Muscle of leg (tissue), 11 donors: Measurements from ENCODE around the gene SOX10. TPM values are rescaled to one million over a fixed set of nuclear protein-coding genes. Genes with fewer than 3 reads are reported as not detected.
"Not testable (repeated sequence)": the region's sequence is repeated elsewhere in the genome, so short reads cannot be mapped to it uniquely, and the experiment has no call there.

ENCODE experiments used
- DNase-seq: peaks from one replicate; pipeline ENCODE4 v3.0.0; 2013
- H3K27ac ChIP-seq: one replicate; pipeline ENCODE4 v1.5.1; 2013; ENCODE audit warnings: mild to moderate bottlenecking, low read length, control low read depth
- H3K27me3 ChIP-seq: one replicate; pipeline ENCODE4 v1.6.1; 2013; ENCODE audit warnings: low read length; ENCODE audit not compliant: control insufficient read depth, insufficient read depth
- H3K36me3 ChIP-seq: one replicate; pipeline ENCODE4 v1.6.1; 2013; ENCODE audit warnings: low read length; ENCODE audit not compliant: control insufficient read depth, insufficient read depth
- H3K4me1 ChIP-seq: one replicate; pipeline ENCODE4 v1.6.1; 2013; ENCODE audit warnings: low read length; ENCODE audit not compliant: control insufficient read depth, insufficient read depth
- H3K4me3 ChIP-seq: one replicate; pipeline ENCODE4 v1.5.1; 2013; ENCODE audit warnings: low read length, control low read depth
- H3K9me3 ChIP-seq: replicated peaks from 2 replicates; pipeline ENCODE4 v1.6.1; 2013; ENCODE audit warnings: low read depth, low read length; ENCODE audit not compliant: control insufficient read depth
- whole genome bisulfite sequencing: methylation state at CpG from one replicate; pipeline ENCODE4 v1.1.5; 2013; ENCODE audit warnings: missing lambda C conversion rate; ENCODE audit not compliant: insufficient coverage; 5-methylcytosine and 5-hydroxymethylcytosine counted together
- polyA plus RNA-seq, 8 donors: library from polyadenylated mRNA; unstranded; fragments of 120-200 nt; gene quantifications; one replicate each; pipeline versions ENCODE4 v1.2.1 to v1.2.3, GENCODE V29; 2013; ENCODE audit warnings: inconsistent platforms in 1 of 8, low replicate concordance in 1 of 8; ENCODE audit not compliant: insufficient read length in 8 of 8, insufficient read depth in 1 of 8
- total RNA-seq: library from RNA; stranded (reverse); fragments of 120-200 nt; gene quantifications from one replicate; pipeline ENCODE4 v1.2.4, GENCODE V29; 2013

Gene SOX10
- total and polyA plus RNA-seq, 9 donors, result 2.2 to 19.8 (median 8.1) TPM

DNA sequence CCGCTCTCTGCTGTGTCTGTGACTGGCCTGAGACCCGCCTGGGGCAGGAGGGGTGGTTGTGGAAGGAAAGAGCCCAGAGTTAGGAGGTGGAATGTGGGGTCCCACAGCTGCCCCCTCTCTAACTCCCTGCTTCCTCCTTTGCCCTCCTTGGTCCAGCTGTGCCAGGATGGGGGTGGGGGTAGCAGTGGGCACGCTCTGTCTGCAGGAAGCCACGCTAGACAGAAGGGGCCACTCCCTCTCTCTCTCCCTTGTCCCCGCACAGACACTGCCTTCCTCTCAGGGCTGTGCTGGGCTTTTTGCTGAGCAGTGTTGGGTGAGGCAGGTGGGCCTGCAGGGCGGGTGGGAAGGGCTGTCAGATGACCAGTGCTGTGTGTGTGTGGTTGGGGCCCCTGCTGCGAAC is 2.0 kb upstream of the SOX10 start:
- Histone ChIP-seq H3K9me3 (no peaks in the 10 kb centered on the region), H3K27me3 (peaks cover 27% of the 10 kb centered on the region), H3K36me3 (peaks cover 14% of the 10 kb centered on the region), H3K4me1 (peaks cover 18% of the 10 kb centered on the region), H3K4me3 (no peak overlapping the region), H3K27ac (no peak overlapping the region)
- WGBS, result no CpG with 5 or more reads among the region's 7 CpGs
- DNase-seq, result no peak

DNA sequence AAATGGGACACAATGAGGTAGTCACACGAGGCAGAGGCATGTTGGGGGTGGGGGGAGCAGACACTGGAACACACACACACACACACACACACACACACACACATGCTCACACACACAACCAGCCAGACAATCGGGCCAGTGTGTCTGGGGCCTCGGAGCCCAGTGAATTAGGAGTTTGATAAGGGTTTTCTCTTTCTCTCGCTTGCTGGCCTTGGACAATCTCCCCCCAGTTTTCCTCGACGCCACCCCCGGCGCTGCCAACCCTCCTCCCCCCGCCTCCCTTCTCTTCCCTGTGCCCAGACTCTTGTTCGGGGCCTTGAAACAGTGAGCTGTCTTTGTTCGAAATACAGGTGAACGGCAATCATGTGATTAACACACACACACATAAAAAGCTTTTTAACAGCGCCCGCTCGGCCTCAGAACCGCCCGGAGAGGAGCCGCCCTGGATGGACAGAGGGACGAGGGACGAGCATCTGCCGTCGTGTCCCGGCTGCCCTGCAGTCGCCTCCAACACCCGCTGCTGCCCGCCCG is 1.5 kb upstream of the SOX10 start:
- no peak for DNase-seq
- no peak overlapping the region for H3K27ac ChIP-seq
- H3K9me3 ChIP-seq, result no peaks in the 10 kb centered on the region
- H3K4me1 ChIP-seq, result peaks cover 17% of the 10 kb centered on the region
- H3K27me3 ChIP-seq, result peaks cover 27% of the 10 kb centered on the region
- peaks cover 14% of the 10 kb centered on the region for H3K36me3 ChIP-seq
- H3K4me3 ChIP-seq, result no peak overlapping the region
- 76% methylated on average over 16 of the region's 27 CpGs for WGBS

DNA sequence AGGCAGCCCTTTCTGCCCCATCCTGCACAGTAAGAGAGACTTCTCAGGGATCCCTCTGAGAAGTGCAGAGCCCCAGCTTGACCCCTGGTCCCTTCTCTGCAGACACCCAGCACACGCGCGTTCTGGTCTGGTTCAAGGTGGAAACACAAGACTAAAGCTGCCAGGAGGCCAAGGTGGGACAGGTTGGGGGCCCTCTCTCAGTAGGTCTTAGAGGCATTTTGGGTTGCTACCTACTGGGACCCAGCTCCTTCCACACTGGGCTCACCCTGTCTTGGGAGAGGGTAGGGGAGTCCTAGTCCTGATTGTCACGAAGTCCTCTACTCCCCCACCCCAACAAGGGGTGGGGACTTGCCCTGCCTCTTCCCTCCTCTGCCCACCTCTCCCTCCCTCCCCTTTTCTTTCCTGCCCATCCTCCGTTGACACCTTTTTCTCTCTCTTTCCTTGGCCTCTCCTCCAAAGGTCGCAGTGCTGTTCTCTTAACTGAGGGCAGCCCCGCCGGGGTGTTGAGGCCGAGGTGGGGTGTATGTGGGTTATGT is 763 bp upstream of the SOX10 start:
- peaks cover 12% of the 10 kb centered on the region for H3K4me1 ChIP-seq
- no peak for DNase-seq
- no peak overlapping the region for H3K4me3 ChIP-seq
- H3K27ac ChIP-seq, result no peak overlapping the region
- peaks cover 14% of the 10 kb centered on the region for H3K36me3 ChIP-seq
- 74% methylated on average over 3 of the region's 9 CpGs for WGBS
- peaks cover 27% of the 10 kb centered on the region for H3K27me3 ChIP-seq
- no peaks in the 10 kb centered on the region for H3K9me3 ChIP-seq

DNA sequence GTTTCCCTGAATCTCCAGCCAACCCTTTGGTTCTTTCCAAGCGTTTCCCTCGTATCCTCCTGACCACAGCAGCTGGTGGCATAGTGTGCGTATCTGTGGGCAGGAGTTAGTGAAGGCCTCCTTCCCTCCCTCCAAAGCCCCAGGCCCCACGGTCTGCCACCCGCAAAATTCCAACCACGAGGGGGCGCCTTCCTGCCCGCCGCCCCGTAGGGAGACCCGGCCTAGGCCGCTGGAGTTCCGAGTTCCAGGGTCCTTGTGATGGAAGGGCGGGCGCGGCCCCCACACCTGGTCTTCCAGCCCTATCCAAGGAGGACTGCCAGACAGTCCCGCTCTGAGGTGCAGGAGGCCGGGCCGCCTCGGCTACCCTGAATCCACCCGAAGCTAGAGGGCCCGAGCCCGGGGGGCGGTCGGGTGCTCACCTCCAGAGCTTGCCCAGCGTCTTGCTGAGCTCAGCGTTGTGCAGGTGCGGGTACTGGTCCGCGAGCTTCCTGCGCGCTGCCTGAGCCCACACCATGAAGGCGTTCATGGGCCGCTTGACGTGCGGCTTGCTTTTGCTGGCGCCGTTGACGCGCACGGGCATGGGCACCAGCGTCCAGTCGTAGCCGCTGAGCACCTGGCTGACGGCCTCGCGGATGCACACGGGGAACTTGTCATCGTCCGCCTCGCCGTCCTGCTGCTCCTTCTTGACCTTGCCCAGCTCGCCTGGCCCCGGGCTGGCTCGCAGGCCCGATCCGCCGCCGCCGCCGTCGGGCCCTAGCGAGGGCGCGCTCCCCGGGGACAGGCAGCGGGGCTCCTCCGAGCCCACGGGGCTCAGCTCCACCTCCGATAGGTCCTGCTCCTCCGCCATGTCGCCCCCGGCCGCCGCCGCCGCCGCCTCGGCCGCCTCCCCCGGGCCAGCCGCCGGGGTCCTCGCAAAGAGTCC is 1.2 kb downstream of the SOX10 start:
- Histone ChIP-seq H3K9me3 (no peaks in the 10 kb centered on the region), H3K27me3 (peaks cover 27% of the 10 kb centered on the region), H3K27ac (no peak overlapping the region), H3K36me3 (peaks cover 17% of the 10 kb centered on the region), H3K4me1 (peaks cover 2% of the 10 kb centered on the region), H3K4me3 (no peak overlapping the region)
- WGBS, result 12% methylated on average over 76 of the region's 84 CpGs
- no peak for DNase-seq

DNA sequence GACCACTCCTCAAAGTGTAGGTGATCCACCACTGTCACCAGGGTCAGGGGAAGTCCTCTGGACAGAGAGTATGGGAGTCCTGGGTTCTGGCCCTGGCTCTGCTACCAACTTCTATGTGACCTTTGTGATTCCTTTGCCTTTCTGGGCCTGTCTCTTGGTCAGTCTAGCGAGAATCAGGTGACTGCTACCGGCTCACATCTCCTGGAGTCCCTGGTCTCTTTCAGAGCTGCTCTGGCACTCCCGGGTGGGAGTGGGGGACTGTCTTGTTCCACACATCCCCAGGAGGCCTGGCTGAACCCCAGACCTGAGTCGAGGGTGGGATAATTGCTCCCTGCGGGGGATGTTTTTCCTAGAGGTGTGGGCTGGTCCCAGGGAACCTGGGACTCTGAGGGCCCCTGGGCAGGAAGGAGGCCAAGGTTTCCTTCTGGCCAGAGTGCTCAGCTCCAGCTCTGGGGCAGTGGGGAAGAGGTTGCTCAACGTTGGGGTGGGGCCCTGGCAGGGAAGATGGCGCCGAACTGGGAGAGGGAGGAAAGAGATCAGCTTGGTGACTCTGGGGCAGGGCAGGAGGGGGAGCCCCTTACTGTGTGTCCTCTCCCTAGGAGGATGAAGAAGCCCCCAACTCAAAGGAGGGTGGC is 2.1 kb downstream of the SOX10 start:
- H3K9me3 ChIP-seq, result no peaks in the 10 kb centered on the region
- DNase-seq, result no peak
- WGBS, result 62% methylated on average over 4 of the region's 8 CpGs
- peaks cover 11% of the 10 kb centered on the region for H3K36me3 ChIP-seq
- no peak overlapping the region for H3K27ac ChIP-seq
- no peak overlapping the region for H3K4me3 ChIP-seq
- H3K4me1 ChIP-seq, result peaks cover 2% of the 10 kb centered on the region
- H3K27me3 ChIP-seq, result peaks cover 27% of the 10 kb centered on the region

DNA sequence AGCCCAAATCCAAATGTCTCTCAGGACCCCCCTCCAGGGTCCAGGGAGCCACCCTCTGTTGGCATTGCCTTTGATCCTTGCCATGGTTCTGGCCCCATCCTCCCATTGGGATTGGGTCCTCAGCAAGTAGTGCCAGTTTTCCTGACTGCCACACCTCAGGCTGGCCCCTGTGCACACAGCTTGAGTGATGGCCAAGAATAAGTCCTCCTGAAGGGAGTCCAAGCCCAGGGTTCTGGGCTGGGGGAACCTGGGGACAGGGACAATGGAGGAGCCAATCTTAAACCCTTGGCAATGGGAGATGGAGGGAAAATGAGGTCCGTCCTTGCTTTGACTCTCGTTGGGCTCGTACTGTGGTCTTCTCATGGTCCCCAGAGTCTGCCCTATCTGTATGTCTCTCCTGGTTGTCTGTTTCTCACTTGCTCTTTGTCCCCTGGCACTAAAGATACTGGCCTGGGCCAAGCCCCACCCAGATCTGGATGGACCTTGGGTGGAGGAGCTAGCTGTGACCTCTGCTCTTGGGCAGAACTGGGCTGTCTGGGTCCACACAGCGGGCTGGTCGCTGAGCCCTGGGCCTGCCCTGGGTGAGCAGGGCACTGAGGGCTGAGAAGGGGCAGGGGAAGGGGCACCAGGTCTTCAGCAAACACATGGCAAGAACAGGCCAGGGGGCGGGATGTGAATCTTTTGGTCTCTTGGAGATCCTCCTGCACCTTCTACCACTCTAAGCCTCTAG is 2.9 kb downstream of the SOX10 start:
- 93% methylated on average over 5 of the region's 6 CpGs for WGBS
- peaks cover 2% of the 10 kb centered on the region for H3K4me1 ChIP-seq
- H3K9me3 ChIP-seq, result no peaks in the 10 kb centered on the region
- no peak for DNase-seq
- H3K27ac ChIP-seq, result no peak overlapping the region
- peaks cover 27% of the 10 kb centered on the region for H3K27me3 ChIP-seq
- H3K4me3 ChIP-seq, result no peak overlapping the region
- H3K36me3 ChIP-seq, result peaks cover 11% of the 10 kb centered on the region

DNA sequence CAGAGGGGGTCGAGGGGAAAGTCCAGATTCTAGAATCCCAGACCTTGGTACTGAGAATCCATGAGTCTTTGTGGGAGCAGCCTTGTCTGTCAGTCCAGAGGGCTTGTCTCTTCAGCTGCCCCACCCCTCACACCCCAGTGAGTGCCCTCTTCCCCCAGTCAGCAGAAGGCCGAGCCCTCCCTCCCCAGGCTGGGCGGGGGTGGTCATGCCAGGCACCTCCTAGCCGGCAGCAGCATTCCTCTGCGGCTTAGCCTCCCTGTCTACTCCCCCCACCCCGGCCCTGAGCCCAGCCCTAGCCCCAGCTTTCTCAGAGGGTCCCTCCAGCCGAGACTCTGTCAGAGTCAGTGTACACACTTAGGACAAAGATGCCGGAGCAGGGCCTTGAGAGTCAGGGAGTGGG is 4.6 kb downstream of the SOX10 start:
- Histone ChIP-seq H3K4me1 (peaks cover 2% of the 10 kb centered on the region), H3K4me3 (no peak overlapping the region), H3K36me3 (peaks cover 7% of the 10 kb centered on the region), H3K27ac (no peak overlapping the region), H3K9me3 (no peaks in the 10 kb centered on the region), H3K27me3 (peaks cover 27% of the 10 kb centered on the region)
- 46% methylated on average over 5 of the region's 8 CpGs for WGBS
- no peak for DNase-seq

DNA sequence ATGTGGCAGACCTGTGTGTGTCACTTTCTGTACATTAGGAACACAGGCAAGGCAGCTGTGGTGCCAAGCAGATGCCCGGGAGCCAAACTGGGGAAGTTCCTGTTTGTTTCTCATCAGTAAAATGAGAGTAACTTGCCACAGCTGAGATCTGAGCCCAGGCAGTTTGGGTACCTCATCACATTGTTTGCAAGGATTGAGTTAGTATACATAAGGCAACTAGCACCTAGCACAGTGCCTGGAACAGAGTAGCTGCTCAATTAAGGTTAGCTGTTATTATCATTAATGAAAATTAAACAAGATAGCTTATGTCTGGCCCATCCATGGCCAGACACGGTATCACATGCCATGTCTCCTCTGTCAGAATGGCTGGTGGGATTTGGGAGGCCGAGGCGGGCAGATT is 7.8 kb downstream of the SOX10 start:
- Histone ChIP-seq H3K36me3 (peaks cover 7% of the 10 kb centered on the region), H3K9me3 (no peaks in the 10 kb centered on the region), H3K4me3 (no peak overlapping the region), H3K27ac (no peak overlapping the region), H3K4me1 (peaks cover 12% of the 10 kb centered on the region), H3K27me3 (peaks cover under 1% of the 10 kb centered on the region)
- DNase-seq, result no peak
- WGBS, result 87% methylated on average over 3 of the region's 4 CpGs

DNA sequence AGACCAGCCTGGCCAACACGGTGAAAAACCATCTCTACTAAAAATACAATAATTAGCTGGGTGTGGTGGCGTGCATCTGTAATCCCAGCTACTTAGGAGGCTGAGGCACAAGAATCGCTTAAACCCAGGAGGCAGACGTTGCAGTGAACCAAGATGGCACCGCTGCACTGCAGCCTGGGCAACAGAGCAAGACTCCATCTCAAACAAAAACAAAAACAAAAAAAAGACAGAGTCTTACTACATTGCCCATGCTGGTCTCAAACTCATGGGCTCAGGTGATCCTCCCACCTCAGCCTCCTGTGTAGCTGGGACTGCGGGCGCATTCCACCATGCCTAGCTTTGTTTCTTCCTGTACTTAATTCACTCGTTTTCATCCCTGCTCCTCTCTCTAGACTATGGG is 8.3 kb downstream of the SOX10 start:
- 88% methylated on average over 7 of the region's 8 CpGs for WGBS
- H3K36me3 ChIP-seq, H3K9me3 ChIP-seq: not testable (repeated sequence)

More for the DNA sequence above, 8.3 kb downstream of the SOX10 start:
- H3K27ac ChIP-seq, H3K27me3 ChIP-seq, DNase-seq, H3K4me3 ChIP-seq: not testable (repeated sequence)
- peaks cover 12% of the 10 kb centered on the region for H3K4me1 ChIP-seq
